GM23338 (cell line): ENCODE results near the gene SPINK5. TPM values are rescaled to one million over a fixed set of nuclear protein-coding genes. Genes with fewer than 3 reads are reported as not detected.
"Not testable (repeated sequence)": the region's sequence is repeated elsewhere in the genome, so short reads cannot be mapped to it uniquely, and the experiment has no call there.

Source experiments
- ATAC-seq: fragments of 200-7000 bp; cut with Tn5 transposase; 3 replicates; pipeline ENCODE4 v1.9.1; 2020
- DNase-seq: peaks from one replicate; pipeline ENCODE4 v3.0.0-alpha.2; 2015; ENCODE audit warnings: low spot score
- H2AFZ ChIP-seq: fragments of 200-600 bp; sonication (generic); 2 replicates; pipeline ENCODE4 v1.8.0; 2016; ENCODE audit warnings: antibody characterized with exemption, mild to moderate bottlenecking, moderate library complexity
- H3F3A ChIP-seq: fragments of 200-600 bp; sonication (generic); replicated peaks from 2 replicates; pipeline ENCODE4 v1.8.0; 2017; ENCODE audit warnings: antibody characterized with exemption, mixed run types, low read depth
- H3K27ac ChIP-seq: fragments of 200-600 bp; sonication (generic); 2 replicates; pipeline ENCODE4 v1.6.1; 2016; ENCODE audit warnings: low read depth
- H3K27me3 ChIP-seq: fragments of 200-600 bp; sonication (generic); 2 replicates; pipeline ENCODE4 v1.8.0; 2016; ENCODE audit warnings: mild to moderate bottlenecking, mixed run types, moderate library complexity; ENCODE audit not compliant: insufficient read depth
- H3K36me3 ChIP-seq: fragments of 200-600 bp; sonication (generic); 2 replicates; pipeline ENCODE4 v1.8.0; 2016; ENCODE audit warnings: mild to moderate bottlenecking; ENCODE audit not compliant: insufficient read depth
- H3K4me1 ChIP-seq: fragments of 200-600 bp; sonication (generic); 2 replicates; pipeline ENCODE4 v1.8.0; 2016; ENCODE audit warnings: mild to moderate bottlenecking, moderate library complexity; ENCODE audit not compliant: insufficient read depth
- H3K4me2 ChIP-seq: fragments of 200-600 bp; sonication (generic); 2 replicates; pipeline ENCODE4 v1.7.1; 2017; ENCODE audit warnings: mixed run types
- H3K4me3 ChIP-seq: fragments of 200-600 bp; sonication (generic); 2 replicates; pipeline ENCODE4 v1.6.1; 2016; ENCODE audit warnings: mixed run types
- H3K79me2 ChIP-seq: fragments of 200-600 bp; sonication (generic); replicated peaks from 2 replicates; pipeline ENCODE4 v1.8.0; 2017; ENCODE audit warnings: mild to moderate bottlenecking; ENCODE audit not compliant: insufficient read depth
- H3K9me2 ChIP-seq: fragments of 200-600 bp; sonication (generic); 2 replicates; pipeline ENCODE4 v1.8.0; 2017; ENCODE audit not compliant: insufficient read depth
- H4K20me1 ChIP-seq: fragments of 200-600 bp; sonication (generic); replicated peaks from 2 replicates; pipeline ENCODE4 v1.8.0; 2017; ENCODE audit warnings: mild to moderate bottlenecking; ENCODE audit not compliant: insufficient read depth
- H3K27ac Mint-ChIP-seq: 2 replicates; pipeline ENCODE4 v1.8.0; 2020; ENCODE audit warnings: inconsistent platforms, mild to moderate bottlenecking, moderate library complexity, mixed read lengths
- H3K27me3 Mint-ChIP-seq: 3 replicates; pipeline ENCODE4 v1.8.0; 2022; ENCODE audit warnings: low read depth, mild to moderate bottlenecking, moderate library complexity, mixed read lengths, inconsistent platforms; ENCODE audit not compliant: insufficient read depth, poor library complexity
- H3K36me3 Mint-ChIP-seq: 3 replicates; pipeline ENCODE4 v1.8.0; 2021; ENCODE audit warnings: low read depth, mild to moderate bottlenecking, inconsistent platforms, moderate library complexity, mixed read lengths
- H3K4me1 Mint-ChIP-seq: 3 replicates; pipeline ENCODE4 v1.8.0; 2020; ENCODE audit warnings: mild to moderate bottlenecking, inconsistent platforms, mixed read lengths
- H3K4me3 Mint-ChIP-seq: 3 replicates; pipeline ENCODE4 v1.8.0; 2021; ENCODE audit warnings: moderate library complexity, mild to moderate bottlenecking, inconsistent platforms, mixed read lengths
- H3K9me3 Mint-ChIP-seq: 3 replicates; pipeline ENCODE4 v1.8.0; 2020; ENCODE audit warnings: moderate library complexity, mild to moderate bottlenecking, inconsistent platforms, mixed read lengths
- CTCF ChIP-seq, 2 experiments: fragments of 200-600 bp in 1 of 2; sonication (generic) in 1 of 2; conservative IDR thresholded peaks; 2 replicates each; pipeline versions ENCODE4 v1.5.1 to v1.6.1; 2016 to 2017; ENCODE audit warnings: antibody characterized with exemption in 2 of 2, low read depth in 2 of 2, mild to moderate bottlenecking in 2 of 2, moderate library complexity in 1 of 2
- EZH2phosphoT487 ChIP-seq: fragments of 200-600 bp; sonication (generic); IDR thresholded peaks from one replicate; pipeline ENCODE4 v1.8.1; 2018; ENCODE audit warnings: antibody characterized with exemption; ENCODE audit not compliant: unreplicated experiment
- JUNB ChIP-seq: IDR thresholded peaks from one replicate; pipeline ENCODE4 v1.6.1; 2016; ENCODE audit warnings: antibody characterized with exemption; ENCODE audit not compliant: unreplicated experiment
- NANOG ChIP-seq: IDR thresholded peaks from 2 replicates; pipeline ENCODE4 v1.6.1; 2016; ENCODE audit warnings: antibody characterized with exemption, borderline replicate concordance
- POLR2AphosphoS5 ChIP-seq: IDR thresholded peaks from 2 replicates; pipeline ENCODE4 v1.6.1; 2016; ENCODE audit warnings: antibody characterized with exemption, low read depth
- ZNF114 ChIP-seq: fragments of 250-450 bp; sonication (Bioruptor Pico); IDR thresholded peaks from 2 replicates; pipeline ENCODE4 v1.5.0; 2020; ENCODE audit warnings: mild to moderate bottlenecking, moderate library complexity
- polyA plus RNA-seq: library from polyadenylated mRNA; unstranded; fragments of >200 nt; fragmentation: Nextera tagmentation; extraction: Ambion mirVana; gene quantifications from 2 replicates; pipeline ENCODE4 v1.2.1, GENCODE V29; 2016
- total RNA-seq: library from RNA; depleted of rRNA; stranded (reverse); fragments of >200 nt; shearing (Covaris generic); gene quantifications from 2 replicates; pipeline ENCODE4 v1.2.3, GENCODE V29; 2014
- TF ChIP-seq, protein P1 (sequence below): IDR thresholded peaks from one replicate; pipeline ENCODE4 v1.6.1; 2018; ENCODE audit warnings: antibody characterized with exemption; ENCODE audit not compliant: unreplicated experiment

The SPINK5 gene
- total and polyA plus RNA-seq, 2 experiments from 2014 or later: 4.5 to 8.8 TPM

DNA sequence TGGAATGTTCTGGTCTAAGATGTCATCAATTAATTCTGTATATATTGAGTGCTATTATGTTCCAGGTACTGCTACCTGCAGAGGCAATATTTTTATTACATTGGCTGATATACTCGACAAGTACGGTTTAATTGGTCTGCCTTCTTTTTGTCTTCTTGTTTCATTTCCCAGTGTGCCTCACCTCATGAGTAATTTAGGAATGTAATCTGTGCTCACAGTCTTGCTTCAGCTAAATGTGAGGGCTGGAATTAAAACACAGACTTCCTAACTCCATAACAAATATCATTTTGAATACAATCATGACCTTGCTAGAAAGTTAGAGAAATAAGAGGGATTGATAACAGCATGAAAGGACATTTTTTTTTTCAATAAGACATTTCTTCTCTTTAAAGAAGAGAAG is 20.1 kb upstream of the SPINK5 start (continued):
- TF ChIP-seq POLR2AphosphoS5 (no peak), EZH2phosphoT487 (no peak), ZNF114 (no peak)

- DNase-seq, H3K79me2 ChIP-seq, H3K27ac Mint-ChIP-seq, H4K20me1 ChIP-seq, H3K27ac ChIP-seq, H3K9me2 ChIP-seq, H3F3A ChIP-seq, H2AFZ ChIP-seq, H3K4me1 Mint-ChIP-seq, ATAC-seq, H3K27me3 ChIP-seq, H3K4me2 ChIP-seq, H3K4me1 ChIP-seq, H3K36me3 ChIP-seq, H3K4me3 Mint-ChIP-seq, H3K27me3 Mint-ChIP-seq, H3K4me3 ChIP-seq: not testable (repeated sequence)
- H3K36me3 Mint-ChIP-seq: peaks cover 39% of the 10 kb centered on the region
- H3K9me3 Mint-ChIP-seq: peaks cover 46% of the 10 kb centered on the region
Measured at GRCh38 chr5:148055160-148055559, 8.6 kb upstream of the SPINK5 start.

DNA sequence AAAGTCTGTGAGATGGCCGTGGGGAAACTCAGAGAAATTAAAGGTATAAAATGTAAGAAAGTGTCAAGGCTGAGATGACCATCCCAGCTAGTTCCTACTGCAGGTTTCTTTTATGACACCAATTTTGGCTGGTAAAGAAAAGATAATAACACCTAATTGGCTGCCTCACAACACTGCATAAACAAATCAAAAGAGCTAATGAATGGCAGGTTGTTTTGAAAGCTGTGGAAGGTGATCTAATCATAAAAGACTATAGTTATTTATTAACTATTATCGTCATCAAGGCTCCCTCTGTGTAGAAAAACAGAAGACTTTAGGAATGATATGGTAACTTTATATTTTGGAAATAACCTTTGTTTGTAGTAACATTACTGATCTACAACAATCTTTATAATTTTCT is 3.5 kb upstream of the SPINK5 start:
- Histone ChIP-seq H3F3A (no peaks in the 10 kb centered on the region), H3K27ac (no peak overlapping the region), H4K20me1 (no peaks in the 10 kb centered on the region), H2AFZ (no peak overlapping the region), H3K4me2 (no peak overlapping the region), H3K36me3 (peaks cover 6% of the 10 kb centered on the region; the same call in 1 of the 2 replicates), H3K4me3 (no peak overlapping the region), H3K4me1 (no peaks in the 10 kb centered on the region), H3K27me3 (no peaks in the 10 kb centered on the region), H3K9me2 (no peaks in the 10 kb centered on the region), H3K79me2 (no peaks in the 10 kb centered on the region)
- no peak overlapping the region for H3K4me3 Mint-ChIP-seq
- DNase-seq (no peak), ATAC-seq (no peak)
- no peak overlapping the region for H3K27ac Mint-ChIP-seq
- H3K36me3 Mint-ChIP-seq: peaks cover 25% of the 10 kb centered on the region
- peaks cover 29% of the 10 kb centered on the region for H3K9me3 Mint-ChIP-seq
- TF ChIP-seq, protein P1, sequence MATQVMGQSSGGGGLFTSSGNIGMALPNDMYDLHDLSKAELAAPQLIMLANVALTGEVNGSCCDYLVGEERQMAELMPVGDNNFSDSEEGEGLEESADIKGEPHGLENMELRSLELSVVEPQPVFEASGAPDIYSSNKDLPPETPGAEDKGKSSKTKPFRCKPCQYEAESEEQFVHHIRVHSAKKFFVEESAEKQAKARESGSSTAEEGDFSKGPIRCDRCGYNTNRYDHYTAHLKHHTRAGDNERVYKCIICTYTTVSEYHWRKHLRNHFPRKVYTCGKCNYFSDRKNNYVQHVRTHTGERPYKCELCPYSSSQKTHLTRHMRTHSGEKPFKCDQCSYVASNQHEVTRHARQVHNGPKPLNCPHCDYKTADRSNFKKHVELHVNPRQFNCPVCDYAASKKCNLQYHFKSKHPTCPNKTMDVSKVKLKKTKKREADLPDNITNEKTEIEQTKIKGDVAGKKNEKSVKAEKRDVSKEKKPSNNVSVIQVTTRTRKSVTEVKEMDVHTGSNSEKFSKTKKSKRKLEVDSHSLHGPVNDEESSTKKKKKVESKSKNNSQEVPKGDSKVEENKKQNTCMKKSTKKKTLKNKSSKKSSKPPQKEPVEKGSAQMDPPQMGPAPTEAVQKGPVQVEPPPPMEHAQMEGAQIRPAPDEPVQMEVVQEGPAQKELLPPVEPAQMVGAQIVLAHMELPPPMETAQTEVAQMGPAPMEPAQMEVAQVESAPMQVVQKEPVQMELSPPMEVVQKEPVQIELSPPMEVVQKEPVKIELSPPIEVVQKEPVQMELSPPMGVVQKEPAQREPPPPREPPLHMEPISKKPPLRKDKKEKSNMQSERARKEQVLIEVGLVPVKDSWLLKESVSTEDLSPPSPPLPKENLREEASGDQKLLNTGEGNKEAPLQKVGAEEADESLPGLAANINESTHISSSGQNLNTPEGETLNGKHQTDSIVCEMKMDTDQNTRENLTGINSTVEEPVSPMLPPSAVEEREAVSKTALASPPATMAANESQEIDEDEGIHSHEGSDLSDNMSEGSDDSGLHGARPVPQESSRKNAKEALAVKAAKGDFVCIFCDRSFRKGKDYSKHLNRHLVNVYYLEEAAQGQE: no peak
- TF ChIP-seq NANOG (no peak), JUNB (no peak), POLR2AphosphoS5 (no peak), ZNF114 (no peak), CTCF (conservative IDR thresholded peaks at IDR 0.05; ENCODE audit: low read depth in 2 of 2) (no peak), EZH2phosphoT487 (no peak)
- H3K27me3 Mint-ChIP-seq: peaks cover 1% of the 10 kb centered on the region
- H3K4me1 Mint-ChIP-seq: no peaks in the 10 kb centered on the region
